SK-N-MC (cell line): ENCODE data around the gene UTF1.

Experiments
- DNase-seq: peaks from one replicate; pipeline ENCODE4 v3.0.0-alpha.2; 2011; ENCODE audit warnings: low read depth, low spot score
- H3K27ac ChIP-seq: fragments of 200-600 bp; sonication (generic); 2 replicates; pipeline ENCODE4 v1.5.1; 2016; ENCODE audit warnings: mixed run types
- H3K36me3 ChIP-seq: fragments of 200-600 bp; sonication (generic); 2 replicates; pipeline ENCODE4 v1.6.1; 2017; ENCODE audit warnings: antibody characterized with exemption, low read length, mixed read lengths; ENCODE audit not compliant: insufficient read depth
- H3K4me3 ChIP-seq: fragments of 200-600 bp; sonication (generic); 2 replicates; pipeline ENCODE4 v1.5.1; 2016
- H3K9ac ChIP-seq: fragments of 200-600 bp; sonication (generic); 2 replicates; pipeline ENCODE4 v1.8.0; 2017; ENCODE audit warnings: mixed run types, mixed read lengths; ENCODE audit not compliant: insufficient read length
- H3K9me3 ChIP-seq: fragments of 200-600 bp; sonication (generic); 2 replicates; pipeline ENCODE4 v1.6.1; 2017; ENCODE audit warnings: low read depth, mild to moderate bottlenecking, antibody characterized with exemption, low read length, moderate library complexity, mixed read lengths
- EZH2 ChIP-seq: fragments of 200-600 bp; sonication (generic); IDR thresholded peaks from one replicate; pipeline ENCODE4 v1.6.1; 2017; ENCODE audit warnings: antibody characterized with exemption
- FOXP2 ChIP-seq: optimal IDR thresholded peaks from 2 replicates; pipeline ENCODE3; 2011; ENCODE audit warnings: mild to moderate bottlenecking, moderate library complexity; ENCODE audit not compliant: insufficient read depth; ENCODE audit errors: extremely low read length, control extremely low read depth
- POLR2AphosphoS5 ChIP-seq: IDR thresholded peaks from 2 replicates; pipeline ENCODE4 v1.6.1; 2012; ENCODE audit warnings: mild to moderate bottlenecking, low read depth, low read length, borderline replicate concordance

UTF1 gene

DNA sequence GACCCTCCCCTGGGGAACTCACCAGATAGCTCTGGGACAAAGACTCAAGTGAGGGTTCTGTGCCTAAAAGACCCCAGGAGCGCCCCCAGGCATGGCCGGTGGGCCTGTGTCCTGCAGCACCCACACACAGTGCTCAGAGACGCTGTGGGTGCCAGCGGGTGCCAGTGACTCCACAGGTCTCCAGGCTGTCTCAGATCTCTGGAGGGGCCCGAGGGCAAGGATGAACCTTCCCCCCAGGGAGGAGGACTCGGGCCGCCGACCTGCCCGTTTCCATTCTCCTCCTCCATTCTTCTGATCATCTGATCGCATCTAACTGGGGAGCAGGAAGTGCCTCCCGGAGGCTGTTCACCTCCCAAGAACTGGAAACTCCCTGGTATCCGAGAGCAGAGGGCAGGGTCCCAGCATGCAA, 45.7 kb downstream of the UTF1 start:
- H3K27ac ChIP-seq = no peak overlapping the region
- no peak for DNase-seq
- H3K36me3 ChIP-seq = no peaks in the 10 kb centered on the region
- H3K4me3 ChIP-seq = no peak overlapping the region
- no peaks in the 10 kb centered on the region for H3K9me3 ChIP-seq
- TF ChIP-seq POLR2AphosphoS5 (no peak), FOXP2 (no peak), EZH2 (no peak)
- no peak overlapping the region for H3K9ac ChIP-seq

DNA sequence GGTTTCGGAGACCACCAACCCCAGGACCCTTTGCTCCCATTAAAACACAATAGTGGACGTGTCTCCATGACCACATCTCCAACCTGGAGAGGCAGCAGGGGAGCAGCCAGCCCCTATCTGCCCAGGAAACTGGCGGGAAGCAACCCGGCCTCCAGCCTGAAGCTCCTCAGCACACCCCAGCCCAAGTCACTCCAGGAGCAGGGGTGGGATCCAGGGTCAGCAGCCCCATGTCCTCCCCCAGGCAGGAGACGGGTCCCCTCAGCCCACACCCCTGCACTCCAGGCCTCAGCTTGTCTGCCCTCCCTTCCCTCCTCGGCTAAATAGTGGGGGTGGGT, 46.0 kb downstream of the UTF1 start:
- DNase-seq = no peak
- Histone ChIP-seq H3K4me3 (no peak overlapping the region), H3K9me3 (no peaks in the 10 kb centered on the region), H3K9ac (no peak overlapping the region), H3K36me3 (no peaks in the 10 kb centered on the region), H3K27ac (no peak overlapping the region)
- TF ChIP-seq EZH2 (no peak), POLR2AphosphoS5 (no peak), FOXP2 (no peak)

DNA sequence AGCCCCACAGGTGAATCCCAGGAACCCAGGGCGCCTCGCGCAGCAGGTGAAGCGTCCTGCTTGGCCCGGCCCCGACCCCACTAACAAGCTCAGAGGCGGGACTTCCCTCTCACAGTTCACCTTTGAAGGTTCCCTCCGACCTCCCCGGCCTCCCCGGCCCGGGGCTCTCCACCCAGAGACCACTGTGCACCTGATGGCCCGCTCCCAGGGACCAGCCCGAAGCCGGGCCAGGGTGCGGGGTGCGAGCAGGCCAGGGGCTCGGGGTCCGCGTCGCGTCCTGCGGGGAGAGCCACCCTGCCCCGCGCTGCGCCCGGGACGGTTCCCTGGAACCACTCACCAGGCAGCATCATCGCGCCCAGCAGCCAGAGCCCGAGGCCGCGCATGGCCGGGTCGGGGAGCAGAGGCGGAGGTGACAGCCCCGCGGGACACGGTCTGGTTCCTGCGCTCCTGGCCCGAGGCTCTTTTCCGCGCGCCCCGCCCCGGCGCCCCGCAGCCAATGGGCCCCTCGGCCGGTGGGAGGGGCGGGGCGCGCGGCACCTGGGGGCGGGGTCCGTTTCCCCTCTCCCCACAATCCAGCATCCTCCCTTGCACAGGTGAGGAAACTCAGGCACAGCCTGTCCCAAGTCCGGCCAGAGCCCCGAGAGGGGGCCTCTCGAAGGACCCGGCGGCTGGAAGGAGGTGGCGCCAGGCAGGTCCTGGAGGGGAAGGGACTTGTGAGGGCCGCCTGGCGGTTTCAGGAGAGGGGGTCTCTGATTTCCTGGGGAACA, 46.6 kb downstream of the UTF1 start, which contains the start of gene ADAM8:
Gene ADAM8, minus strand, starts transcription at position 434 of the 767 bp plus-strand sequence. Its CDS starts 51 bp downstream, at position 383.
- H3K9ac ChIP-seq = no peak within 1 kb of the TSS
- H3K9me3 ChIP-seq = no peaks in the 10 kb centered on the region
- TF ChIP-seq EZH2 = no peak
- DNase-seq = no peak
- no peaks in the 10 kb centered on the region for H3K36me3 ChIP-seq
- H3K27ac ChIP-seq = no peak within 1 kb of the TSS
- no peak within 1 kb of the TSS for H3K4me3 ChIP-seq

DNA sequence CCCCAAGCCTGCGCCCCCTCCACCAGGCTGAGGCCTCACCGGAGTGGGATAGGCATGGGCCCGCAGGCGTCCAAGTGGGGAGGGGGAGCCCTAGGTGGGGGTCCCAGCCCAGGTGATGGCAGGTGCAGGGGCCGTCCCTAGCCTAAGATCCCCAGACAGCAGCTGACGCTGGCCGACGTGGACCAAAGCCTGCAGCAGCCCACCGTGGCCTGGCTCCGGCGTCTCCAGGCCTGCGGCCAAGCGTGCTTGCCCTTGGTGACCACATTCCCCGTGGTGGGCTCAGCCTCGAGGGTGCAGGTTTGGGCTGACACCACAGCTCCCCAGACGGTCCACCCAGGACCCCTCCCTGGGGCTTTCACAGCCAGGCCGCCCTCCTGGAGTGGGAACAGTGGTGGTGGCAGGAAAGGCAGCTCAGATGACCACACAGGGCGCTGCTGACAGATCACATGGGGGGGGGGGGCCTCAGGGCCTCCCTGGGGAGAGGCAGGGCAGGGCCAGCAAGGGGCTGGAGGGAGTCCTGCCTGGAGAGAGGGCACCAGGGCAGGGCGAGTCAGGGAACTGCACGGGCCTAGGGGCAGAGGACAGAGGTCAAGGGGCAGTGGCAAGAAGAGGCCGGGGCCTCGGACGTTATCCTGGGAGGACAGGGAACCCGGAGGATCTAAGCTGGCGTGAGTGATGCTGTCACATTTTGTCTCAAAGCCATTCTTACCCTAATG, 47.4 kb downstream of the UTF1 start:
- Histone ChIP-seq H3K27ac (no peak overlapping the region), H3K9ac (no peak overlapping the region), H3K9me3 (no peaks in the 10 kb centered on the region), H3K4me3 (no peak overlapping the region), H3K36me3 (no peaks in the 10 kb centered on the region)
- DNase-seq = no peak
- TF ChIP-seq POLR2AphosphoS5 (no peak), EZH2 (no peak), FOXP2 (no peak)

DNA sequence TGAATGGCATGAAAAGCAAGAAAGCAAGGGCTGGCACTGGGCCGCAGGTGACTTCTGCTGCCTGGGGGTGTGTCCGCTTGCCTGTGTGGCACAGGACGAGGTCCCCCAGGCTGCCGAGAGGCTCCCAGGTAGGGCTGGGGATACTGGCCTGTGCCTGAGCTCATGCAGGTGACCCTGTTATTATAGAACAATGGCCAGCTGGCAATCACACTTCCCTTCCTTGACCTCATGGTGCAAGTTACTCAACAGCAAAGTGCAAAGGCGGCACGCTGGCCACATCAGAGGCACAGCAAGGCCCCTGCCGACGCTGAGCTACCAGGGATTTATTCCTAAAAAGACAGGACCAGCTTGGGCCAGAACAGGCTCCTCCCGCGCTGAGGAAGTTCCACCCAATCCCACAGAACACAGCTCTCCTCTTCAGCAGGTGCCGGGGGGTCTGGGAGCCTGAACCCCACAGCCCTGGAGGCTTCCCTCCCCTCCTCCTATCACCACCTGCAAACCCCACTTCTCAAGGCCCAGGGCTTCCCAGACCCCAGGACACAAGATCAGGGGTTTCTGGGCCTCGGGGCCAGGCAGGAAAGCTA, 48.1 kb downstream of the UTF1 start:
- TF ChIP-seq FOXP2 = no peak
- TF ChIP-seq POLR2AphosphoS5 = no peak
- TF ChIP-seq EZH2 = no peak
- Histone ChIP-seq H3K9me3 (no peaks in the 10 kb centered on the region), H3K4me3 (no peak overlapping the region), H3K9ac (no peak overlapping the region), H3K27ac (no peak overlapping the region), H3K36me3 (no peaks in the 10 kb centered on the region)
- DNase-seq = no peak

DNA sequence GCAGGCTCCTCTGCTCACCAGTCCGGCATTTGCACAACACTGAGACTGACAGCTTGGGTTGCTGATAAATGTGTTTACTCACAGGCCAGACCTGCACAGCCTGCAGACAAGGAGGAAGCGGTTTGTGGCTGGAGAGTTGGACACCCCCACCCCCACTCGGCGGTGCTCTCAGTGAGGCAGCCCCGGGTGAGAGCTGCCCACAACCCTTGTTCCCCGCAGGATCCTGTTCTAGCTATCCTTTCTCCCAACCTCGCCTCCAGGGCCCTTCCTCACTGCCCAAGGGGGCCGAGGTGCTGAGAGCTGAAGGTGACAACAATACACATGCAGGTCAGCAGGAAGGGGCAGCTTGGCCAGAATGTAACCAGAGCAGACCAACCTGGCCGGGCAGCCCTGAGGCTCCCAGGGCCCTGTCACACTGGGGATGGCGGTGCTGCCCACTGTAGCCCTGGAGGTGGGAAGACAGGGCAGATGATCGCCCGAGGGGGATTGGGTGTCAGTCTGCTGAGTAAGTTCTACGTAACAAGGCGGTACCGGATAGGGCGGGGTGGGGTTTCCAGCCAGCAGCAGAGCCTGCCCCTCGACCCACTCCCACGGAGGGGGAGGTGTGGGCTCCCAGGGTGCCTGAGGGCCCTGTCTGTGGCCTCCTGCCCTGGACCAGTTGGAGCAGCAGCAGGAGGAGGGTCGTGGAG, 48.7 kb downstream of the UTF1 start:
- no peaks in the 10 kb centered on the region; the same call in 1 of the 2 replicates for H3K36me3 ChIP-seq
- H3K4me3 ChIP-seq = no peak overlapping the region
- no peak for TF ChIP-seq FOXP2
- TF ChIP-seq POLR2AphosphoS5 = no peak
- no peak for TF ChIP-seq EZH2
- no peak overlapping the region for H3K27ac ChIP-seq
- no peak for DNase-seq
- H3K9me3 ChIP-seq = no peaks in the 10 kb centered on the region
- H3K9ac ChIP-seq = no peak overlapping the region

DNA sequence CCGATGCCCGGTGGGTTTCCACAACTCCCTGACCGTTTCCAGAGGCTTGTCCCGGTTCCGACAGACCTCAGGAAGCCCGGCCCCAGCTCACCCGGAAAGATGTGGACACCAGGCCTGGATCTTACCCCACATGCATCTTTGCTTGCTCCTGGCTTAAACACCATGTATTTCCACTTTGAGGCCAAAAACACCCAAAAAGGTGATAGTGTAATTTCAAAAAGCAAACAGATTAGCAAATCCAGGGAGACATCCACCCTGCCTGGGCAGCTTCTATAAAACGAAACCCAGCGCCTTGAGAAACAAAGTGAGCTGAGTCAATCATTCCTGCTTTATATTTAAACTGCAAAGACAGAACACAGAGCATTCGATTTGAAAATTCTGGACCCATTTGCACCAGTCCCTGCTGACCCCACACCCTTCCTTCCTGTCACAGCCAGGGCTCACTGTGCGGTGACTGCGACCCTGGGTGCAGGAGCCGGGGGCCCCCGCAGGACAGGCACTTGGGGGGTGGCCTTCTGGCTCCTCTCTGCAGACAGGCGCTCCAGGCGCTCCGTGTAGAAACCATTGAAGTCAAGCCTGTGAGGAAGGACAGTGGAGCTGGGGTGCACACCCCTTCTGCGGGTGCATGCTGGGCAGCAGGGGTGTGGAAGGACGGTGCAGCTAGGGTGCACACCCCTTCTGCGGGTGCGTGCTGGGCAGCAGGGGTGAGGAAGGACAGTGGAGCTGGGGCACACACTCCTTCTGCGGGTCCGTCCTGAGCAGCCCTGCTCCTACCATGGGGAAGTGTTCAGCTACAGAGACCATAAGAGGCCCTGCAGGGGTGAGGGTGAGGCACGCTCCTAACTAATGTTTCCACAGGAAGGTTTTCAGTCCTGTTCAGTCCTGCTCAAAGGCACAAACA, 49.6 kb downstream of the UTF1 start:
- no peaks in the 10 kb centered on the region; the same call in 1 of the 2 replicates for H3K36me3 ChIP-seq
- H3K9ac ChIP-seq = no peak overlapping the region
- H3K4me3 ChIP-seq = no peak overlapping the region
- no peak overlapping the region for H3K27ac ChIP-seq
- H3K9me3 ChIP-seq = no peaks in the 10 kb centered on the region
- TF ChIP-seq EZH2 = no peak
- no peak for TF ChIP-seq FOXP2
- TF ChIP-seq POLR2AphosphoS5 = no peak
- DNase-seq = no peak
